ENCODE data around the gene SLC6A9. TPM values are rescaled to one million over a fixed set of nuclear protein-coding genes. Genes with fewer than 3 reads are reported as not detected.

Gene SLC6A9
- total and polyA plus RNA-seq, 2 of the 8 experiments (the other 6 are each of a cell fraction or from before 2014, with no cell fraction given): 20.2 to 24.2 TPM

DNA sequence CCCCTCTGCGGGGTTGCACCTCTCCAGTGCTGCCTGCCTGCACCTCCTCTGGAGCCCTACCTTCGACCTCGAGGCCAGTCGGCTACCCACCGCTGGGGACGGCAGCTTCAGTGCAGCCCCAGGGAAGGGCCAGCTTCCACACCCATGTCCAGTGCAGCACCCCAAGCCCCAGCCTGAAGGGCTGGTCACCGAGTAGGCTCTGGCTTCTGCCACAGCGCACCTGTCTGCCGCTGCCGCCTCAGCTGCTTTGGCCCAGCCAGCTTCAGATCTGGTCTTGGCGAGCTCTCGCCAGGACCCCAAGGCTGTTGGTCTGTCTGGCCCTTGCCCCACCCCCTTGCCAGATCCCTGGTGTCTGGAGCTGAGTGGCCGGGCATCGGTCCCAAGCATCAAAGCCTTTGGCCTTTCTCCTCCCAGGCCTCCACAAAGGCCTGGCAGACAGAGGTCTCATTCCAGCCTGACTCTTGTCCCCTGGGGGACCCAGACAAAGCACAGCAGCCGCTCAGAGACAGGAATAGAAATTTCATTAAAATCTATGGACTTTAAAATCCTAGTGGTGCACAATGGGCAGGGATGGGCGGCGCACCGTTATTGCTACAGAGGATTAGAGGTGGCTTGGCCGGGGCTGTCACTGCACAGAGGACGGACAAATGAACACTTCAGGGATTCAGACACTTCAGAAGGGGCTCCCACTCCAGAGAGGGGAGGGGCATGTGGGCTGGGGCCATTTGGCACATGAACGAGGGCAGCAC, 35.1 kb downstream of the SLC6A9 start:
- Histone ChIP-seq H3K9me3 (ENCODE audit: insufficient read depth in 2 of 2, low read depth in 1 of 2, low read length in 1 of 2) (no peaks in the 10 kb centered on the region), H3K23me2 (ENCODE audit: low read depth, low read length) (peaks cover 8% of the 10 kb centered on the region; the same call in 1 of the 2 replicates), H4K20me1 (replicated peaks in 1 of 2; ENCODE audit: control insufficient read depth in 1 of 2, insufficient read depth in 2 of 2, low read length in 2 of 2) (peaks cover 2% of the 10 kb centered on the region in 2 experiments), H3K36me3 (ENCODE audit: control insufficient read depth in 2 of 4, insufficient read depth in 4 of 4, low read length in 3 of 4) (peaks cover 0 to 6% (median 3%) of the 10 kb centered on the region in 4 experiments; a peak in 4 of 8 replicates), H3K79me2 (ENCODE audit: control insufficient read depth in 1 of 2, insufficient read depth in 2 of 2, low read length in 2 of 2) (no peaks in the 10 kb centered on the region), H3K4me3 (ENCODE audit: extremely low read depth in 1 of 4, insufficient read depth in 2 of 4, low read depth in 3 of 4, low read length in 4 of 4) (no peak overlapping the region), H2BK120ac (replicated peaks; ENCODE audit: low read depth, low read length) (no peak overlapping the region), H3K4me2 (ENCODE audit: insufficient read depth in 1 of 2, low read depth in 2 of 2, low read length in 2 of 2) (no peak overlapping the region), H3K27me3 (replicated peaks in 1 of 4; ENCODE audit: control insufficient read depth in 3 of 4, extremely low read depth in 1 of 4, insufficient read depth in 3 of 4, low read length in 3 of 4) (no peaks in the 10 kb centered on the region), H2BK20ac (ENCODE audit: low read length) (no peak overlapping the region), H2AK5ac (ENCODE audit: low read depth, low read length) (no peak overlapping the region), H2BK5ac (ENCODE audit: low read depth, low read length) (no peak overlapping the region), H3K56ac (replicated peaks; ENCODE audit: insufficient read length, low read depth, low read length) (no peak overlapping the region), H4K8ac (ENCODE audit: extremely low read depth, insufficient read depth, low read length) (no peak overlapping the region), H4K5ac (ENCODE audit: insufficient read length, low read depth, low read length) (no peak overlapping the region), H2BK12ac (ENCODE audit: low read depth, low read length) (no peak overlapping the region), H3K27ac (ENCODE audit: low read depth, low read length) (no peak overlapping the region), H3K4me1 (replicated peaks in 1 of 4; ENCODE audit: control insufficient read depth in 3 of 4, insufficient read depth in 4 of 4, low read length in 3 of 4) (peaks cover 0 to 4% (median 0%) of the 10 kb centered on the region in 4 experiments; a peak in 5 of 7 replicates), H4K91ac (replicated peaks; ENCODE audit: insufficient read length, low read length) (no peak overlapping the region), H3K23ac (ENCODE audit: insufficient read length) (no peak overlapping the region), H3K14ac (ENCODE audit: insufficient read length) (no peak overlapping the region), H2BK15ac (ENCODE audit: low read length) (no peak overlapping the region), H3K4ac (replicated peaks; ENCODE audit: insufficient read length, low read depth, low read length) (no peak overlapping the region), H3K79me1 (ENCODE audit: low read depth, low read length) (no peaks in the 10 kb centered on the region), H3K18ac (ENCODE audit: extremely low read depth, low read length) (no peak overlapping the region), H3K9ac (replicated peaks in 1 of 4; ENCODE audit: extremely low read depth in 1 of 4, low read depth in 3 of 4, low read length in 3 of 4) (no peak overlapping the region), H2AFZ (ENCODE audit: low read length) (no peak overlapping the region)
- FAIRE-seq: no peak
- WGBS, 2 experiments (ENCODE audit: extremely low coverage in 1 of 2, insufficient coverage in 1 of 2, insufficient read length in 1 of 2, insufficient replicate concordance in 2 of 2, low coverage in 1 of 2, low lambda C conversion rate in 2 of 2, missing lambda C conversion rate in 1 of 2): 92% methylated on average over 21 of the region's 21 CpGs; no CpG with 5 or more reads in 1 of the 2 experiments
- no peak for TF ChIP-seq HDAC6 (IDR thresholded peaks at IDR 0.05; ENCODE audit: low read depth, low read length)
- TF ChIP-seq CHD1 (IDR thresholded peaks at IDR 0.05; ENCODE audit: low read depth, low read length): no peak
- no peak for TF ChIP-seq POLR2A (IDR thresholded peaks at IDR 0.05; ENCODE audit: control extremely low read depth in 1 of 2, low read depth in 2 of 2, low read length in 2 of 2)
- no peak for TF ChIP-seq EZH2 (IDR thresholded peaks at IDR 0.05; ENCODE audit: low read depth, low read length, severe bottlenecking)
- no peak for TF ChIP-seq SIRT6 (IDR thresholded peaks at IDR 0.05; ENCODE audit: low read length)
- TF ChIP-seq YY1 (IDR thresholded peaks at IDR 0.05; ENCODE audit: low read depth, low read length): no peak
- no peak for TF ChIP-seq TBP (IDR thresholded peaks at IDR 0.05; ENCODE audit: low read depth, low read length)
- TF ChIP-seq KDM1A (IDR thresholded peaks at IDR 0.05; ENCODE audit: borderline replicate concordance, low read length): no peak
- no peak for TF ChIP-seq BCL11A (IDR thresholded peaks at IDR 0.05; ENCODE audit: low read depth in 2 of 2, low read length in 2 of 2)
- TF ChIP-seq CBX5 (IDR thresholded peaks at IDR 0.05; ENCODE audit: low read depth, low read length): no peak
- no peak for TF ChIP-seq BACH1 (IDR thresholded peaks at IDR 0.05; ENCODE audit: low read length)
- TF ChIP-seq SP4 (IDR thresholded peaks at IDR 0.05; ENCODE audit: low read length): no peak
- ChIA-PET POLR2A (ENCODE audit: partially characterized antibody) (interaction anchor here (0.8 to 13.6 kb wide), 8 partner anchors 9 to 230 kb away, joined by 3 to 189 read pairs (median 3); partner anchors contain the start of genes ATP6V0B, B4GALT2, DPH2 and SLC6A9), CTCF (ENCODE audit: partially characterized antibody) (interaction anchor here (0.6 to 21.8 kb wide), 13 partner anchors 10 to 222 kb away, joined by 3 to 478 read pairs (median 4); partner anchors contain the start of genes DPH2 and SLC6A9)
- DNase-seq (ENCODE audit: low read depth in 1 of 2, low spot score in 2 of 2): no peak

All from H1 (cell line).